K562 (cell line): ENCODE measurements around the gene RABGAP1L.

ENCODE experiments used
- HEY1 ChIP-seq: fragments of 250-450 bp; sonication (Bioruptor Pico); IDR thresholded peaks from 2 replicates; pipeline ENCODE4 v1.5.0; 2020; ENCODE audit warnings: mild to moderate bottlenecking, moderate library complexity, borderline replicate concordance
- ZNF780A ChIP-seq: fragments of 250-450 bp; sonication (Bioruptor Pico); IDR thresholded peaks from 2 replicates; pipeline ENCODE4 v1.5.0; 2021; ENCODE audit warnings: mild to moderate bottlenecking

- TF ChIP-seq HEY1 (CRISPR knock-in tag) (no peak), ZNF780A (no peak)
These were observed 551.8 kb downstream of the RABGAP1L start for GRCh38 chr1:174710868-174711845.
